ENCODE results near the gene RGS7.

RGS7 gene

GRCh38 chr1:241077386-241078147, 279.4 kb downstream of the RGS7 start:
- no peak for DNase-seq (ENCODE audit: low read depth)

DNA sequence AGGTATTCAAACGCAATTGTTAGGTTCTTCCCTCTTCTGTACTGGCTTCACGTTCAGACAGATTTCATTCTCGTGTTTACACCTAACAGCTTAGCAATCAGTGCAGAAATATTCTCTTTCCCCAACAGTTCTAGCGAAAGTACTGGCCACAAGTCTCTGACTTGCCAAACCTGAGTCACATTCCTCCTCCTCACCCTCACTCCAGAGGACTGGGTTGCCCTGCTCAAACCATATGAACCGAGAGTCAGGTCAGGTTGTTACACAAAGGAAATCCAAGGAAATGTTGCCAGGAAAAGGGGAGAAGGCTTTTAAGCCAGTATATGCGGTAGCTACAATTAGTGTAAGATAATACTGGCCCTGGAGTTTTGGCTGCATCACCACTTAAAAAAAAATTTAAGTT, 282.5 kb downstream of the RGS7 start:
- DNase-seq (ENCODE audit: low read depth) = no peak

GRCh38 chr1:241068359-241068758, 288.6 kb downstream of the RGS7 start:
- no peak for DNase-seq (ENCODE audit: low read depth)

- DNase-seq (ENCODE audit: low read depth) = no peak
Measured at GRCh38 chr1:241063276-241063675, 293.7 kb downstream of the RGS7 start.

GRCh38 chr1:241061062-241061461, 295.9 kb downstream of the RGS7 start:
- no peak for DNase-seq (ENCODE audit: low read depth)

DNA sequence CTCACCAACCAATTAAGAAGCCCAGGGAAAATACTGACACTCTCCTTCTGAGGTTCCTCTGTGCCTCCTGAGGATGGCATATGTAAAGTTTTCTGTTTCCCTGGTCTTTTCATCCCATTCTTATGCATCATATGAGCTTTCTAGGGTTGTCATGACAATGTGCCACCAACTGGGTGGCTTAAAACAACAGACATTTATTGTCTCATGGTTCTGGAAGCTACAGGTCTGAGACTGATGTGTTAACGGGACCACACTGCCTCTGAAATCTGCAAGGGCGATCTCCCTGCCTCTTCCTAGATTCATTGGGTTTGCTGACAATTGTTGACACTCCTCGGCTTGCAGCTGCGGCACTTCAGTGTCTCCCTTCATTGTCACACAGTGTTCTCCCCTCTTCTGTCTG, 308.4 kb downstream of the RGS7 start:
- DNase-seq (ENCODE audit: low read depth) = no peak

DNA sequence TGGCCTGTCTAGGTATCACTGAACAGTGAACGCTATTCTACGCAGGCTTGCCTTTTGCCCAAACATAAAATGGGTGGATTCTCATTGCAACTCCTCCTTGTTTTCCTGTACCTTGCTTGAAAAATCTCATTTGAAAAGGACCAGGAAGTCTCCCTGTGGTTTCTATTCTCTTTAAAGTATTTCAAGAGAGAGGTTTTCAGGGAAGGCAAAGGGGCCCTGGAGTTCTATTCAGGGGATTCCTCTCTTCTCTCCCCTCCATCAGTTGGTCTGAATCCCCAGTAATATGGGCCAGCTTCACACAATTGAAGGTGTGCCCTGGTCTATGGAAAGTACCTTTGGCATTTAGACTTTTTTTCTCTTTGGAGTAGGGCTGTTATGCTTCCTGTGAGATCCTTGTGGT, 311.3 kb downstream of the RGS7 start:
- DNase-seq (ENCODE audit: low read depth) = no peak

GRCh38 chr1:241034203-241034936, 322.6 kb downstream of the RGS7 start:
- DNase-seq (ENCODE audit: low read depth) = no peak

- DNase-seq (ENCODE audit: low read depth) = no peak
Measured at GRCh38 chr1:241024834-241025233, 332.2 kb downstream of the RGS7 start.

- DNase-seq (ENCODE audit: low read depth) = no peak
Measured at GRCh38 chr1:241022366-241022765, 334.6 kb downstream of the RGS7 start.

- no peak for DNase-seq (ENCODE audit: low read depth)
Measured at GRCh38 chr1:241020851-241021697, 335.9 kb downstream of the RGS7 start.

DNA sequence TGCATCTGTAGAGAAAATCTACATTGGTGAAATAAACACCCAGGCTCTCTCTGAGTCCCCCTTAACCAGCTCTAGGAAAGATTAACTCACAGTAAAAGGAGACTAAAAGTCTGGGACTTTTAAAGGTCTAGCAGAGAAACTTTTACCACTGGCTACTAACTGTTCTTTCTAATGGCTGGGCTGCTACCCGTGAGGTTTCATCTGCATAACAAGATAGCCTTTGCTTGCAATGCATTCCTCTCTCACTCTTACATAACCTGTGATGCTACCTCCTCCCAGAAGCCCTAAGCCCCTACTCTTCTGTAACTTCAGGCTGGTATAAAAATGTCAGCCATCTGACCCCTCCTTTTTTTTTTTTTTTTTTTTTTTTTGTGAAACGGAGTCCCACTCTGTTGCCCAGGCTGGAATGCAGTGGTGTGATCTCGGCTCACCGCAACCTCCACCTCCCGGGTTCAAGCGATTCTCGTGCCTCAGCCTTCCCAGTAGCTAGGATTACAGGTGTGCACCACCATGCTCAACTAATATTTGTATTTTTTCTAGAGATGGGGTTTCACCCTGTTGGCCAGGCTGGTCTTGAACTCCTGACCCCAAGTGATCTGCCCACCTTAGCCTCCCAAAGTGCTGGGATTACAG, 344.2 kb downstream of the RGS7 start:
- no peak for DNase-seq (ENCODE audit: low read depth)

DNA sequence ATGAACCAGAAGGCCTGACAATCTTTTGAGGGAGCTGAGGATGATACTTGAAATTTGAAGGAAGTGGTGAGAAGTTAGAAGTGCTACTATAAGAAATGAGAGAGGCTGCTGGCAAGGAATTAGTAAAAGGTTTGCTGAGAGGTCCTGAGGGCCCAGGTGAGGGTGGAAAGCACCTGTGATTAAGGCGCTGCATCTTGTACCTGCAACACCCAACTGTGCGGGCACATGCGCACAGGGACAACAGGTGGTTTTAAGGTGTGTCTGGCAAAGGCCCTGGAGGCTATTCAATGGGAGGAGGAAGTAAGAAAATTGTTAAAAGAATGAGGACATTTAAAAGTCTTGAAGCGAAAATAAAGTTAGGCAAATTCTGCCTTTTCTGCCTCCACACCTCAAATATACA, 349.3 kb downstream of the RGS7 start:
- DNase-seq (ENCODE audit: low read depth) = no peak

- DNase-seq (ENCODE audit: low read depth) = no peak
Measured at GRCh38 chr1:240999826-241000225, 357.2 kb downstream of the RGS7 start.

DNA sequence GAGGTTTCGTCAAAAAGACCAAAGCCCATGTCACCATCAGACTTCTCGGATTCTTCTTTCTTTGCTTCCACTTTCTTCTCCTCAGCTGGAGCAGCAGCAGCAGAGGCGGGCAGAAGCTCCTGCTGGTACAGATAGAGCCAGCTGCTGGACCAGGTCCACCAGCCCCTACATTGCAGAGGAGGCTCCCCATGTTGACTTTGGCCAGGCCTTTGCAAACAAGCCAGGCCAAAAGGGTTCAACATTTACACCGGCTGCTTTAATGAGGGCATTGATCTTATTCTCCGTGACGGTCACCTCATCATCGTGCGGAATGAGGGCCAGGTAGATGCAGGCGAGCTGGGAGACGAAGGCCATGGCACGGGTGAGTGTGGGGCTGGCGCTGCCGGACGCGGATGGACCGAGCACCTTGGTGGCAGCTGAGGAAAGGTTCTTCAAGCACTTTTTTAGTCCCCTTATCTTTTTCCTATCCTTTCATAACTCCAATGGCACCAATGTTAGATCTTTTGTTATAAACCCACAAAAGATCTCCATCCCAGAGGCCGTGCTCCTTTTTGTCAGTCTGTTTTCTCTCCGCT, 358.5 kb downstream of the RGS7 start:
- no peak for DNase-seq (ENCODE audit: low read depth)

GRCh38 chr1:240998024-240998423, 359.0 kb downstream of the RGS7 start:
- no peak for DNase-seq (ENCODE audit: low read depth)

GRCh38 chr1:240993004-240993403, 364.0 kb downstream of the RGS7 start:
- DNase-seq (ENCODE audit: low read depth) = no peak

DNA sequence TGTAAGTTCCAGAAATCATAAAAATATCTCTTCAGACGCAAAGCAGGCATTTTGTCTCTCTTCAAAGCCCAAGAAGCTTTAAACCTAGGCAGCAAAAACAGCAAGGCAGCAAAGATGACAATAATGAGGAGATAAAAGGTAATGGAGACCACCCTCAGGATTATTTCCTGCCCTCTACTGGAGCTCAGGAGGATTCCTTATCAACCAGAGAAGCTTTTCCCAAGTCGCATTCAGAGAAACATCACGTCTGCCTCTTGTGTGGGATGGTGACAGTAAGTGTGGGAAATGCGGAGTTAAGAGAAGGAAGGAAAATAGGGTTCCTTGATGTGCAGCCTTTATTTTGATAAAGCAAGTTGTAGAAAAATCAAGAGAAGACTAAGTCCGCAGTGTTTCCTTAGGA, 365.8 kb downstream of the RGS7 start:
- no peak for DNase-seq (ENCODE audit: low read depth)

DNA sequence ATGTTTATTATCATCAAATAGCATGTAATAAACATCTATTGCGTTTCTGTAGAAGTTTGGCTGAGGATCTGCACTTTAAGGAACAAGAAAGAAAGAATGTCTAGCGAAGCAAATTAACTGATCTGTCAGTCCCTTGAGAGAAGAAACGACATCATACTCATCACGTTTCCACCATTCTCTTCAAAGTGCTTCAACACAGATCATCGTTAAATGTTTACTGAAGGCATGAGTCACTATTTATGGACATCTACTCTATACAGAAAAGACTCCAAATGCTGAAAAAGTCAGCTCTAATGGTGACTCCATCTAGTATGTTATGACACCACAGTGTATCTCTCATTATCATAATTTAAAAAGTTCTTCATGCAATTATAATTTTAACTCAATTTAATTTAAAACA, 369.1 kb downstream of the RGS7 start:
- no peak for DNase-seq (ENCODE audit: low read depth)

- no peak for DNase-seq (ENCODE audit: low read depth)
Measured at GRCh38 chr1:240985081-240985480, 371.9 kb downstream of the RGS7 start.

DNA sequence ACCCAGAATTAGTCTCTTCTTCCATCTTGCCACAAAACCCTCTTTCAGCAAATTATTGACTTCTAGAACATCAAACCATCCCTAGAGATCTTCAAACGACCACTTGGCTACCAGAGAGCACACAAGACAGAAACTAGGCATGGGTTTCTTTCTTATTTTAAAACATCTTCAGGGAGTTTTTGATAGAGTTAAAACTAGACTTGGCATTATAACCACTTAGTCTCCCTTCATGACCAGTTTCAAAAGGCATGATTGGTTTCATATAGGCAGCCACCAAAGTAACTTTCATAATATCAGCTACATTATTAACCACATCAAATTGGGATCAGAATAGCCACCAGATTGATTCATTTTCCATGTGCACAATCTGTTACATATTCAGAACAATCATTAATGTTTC, 376.7 kb downstream of the RGS7 start:
- no peak for DNase-seq (ENCODE audit: low read depth)

- no peak for DNase-seq (ENCODE audit: low read depth)
Measured at GRCh38 chr1:240976685-240977084, 380.3 kb downstream of the RGS7 start.

Measured in stimulated activated CD8-positive, alpha-beta memory T cell treated with anti-CD3 and anti-CD28 coated beads, Interleukin-12 subunit alpha, Interleukin-12 subunit beta, amount 100 ng/mL, for 1 hour (primary cell).